Measurements from ENCODE around the gene NOC4L. TPM values are rescaled to one million over a fixed set of nuclear protein-coding genes. Genes with fewer than 3 reads are reported as not detected.

NOC4L gene
- total RNA-seq, 2 experiments from 2014 or later: 31.0 to 47.6 TPM

DNA sequence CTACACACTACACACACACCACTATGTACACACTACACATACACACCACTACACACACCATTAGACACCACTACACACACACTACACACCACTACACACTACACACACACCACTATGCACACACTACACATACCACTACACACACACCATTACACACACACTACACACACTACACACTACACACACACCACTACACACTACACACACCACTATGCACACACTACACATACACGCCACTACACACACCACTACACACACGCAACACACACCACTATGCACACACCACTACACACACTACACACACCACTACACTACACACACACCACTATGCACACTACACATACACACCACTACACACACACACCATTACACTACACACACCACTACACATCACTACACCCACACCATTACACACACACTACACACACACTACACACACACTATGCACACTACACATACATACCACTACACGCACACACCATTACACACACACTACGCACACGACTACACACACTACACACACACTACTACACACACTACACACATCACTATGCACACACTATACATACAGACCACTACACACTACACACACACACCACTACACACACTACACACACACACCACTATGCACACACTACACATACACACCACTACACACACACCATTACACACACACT, 13.6 kb downstream of the NOC4L start:
- H3K4me2 ChIP-seq (ENCODE audit: low read length): no peak overlapping the region
- peaks cover 45% of the 10 kb centered on the region for H3K36me3 ChIP-seq (ENCODE audit: insufficient read depth, low read length)
- H3K27ac ChIP-seq (ENCODE audit: low read depth, low read length, poor library complexity, severe bottlenecking): no peak overlapping the region
- peaks cover 24% of the 10 kb centered on the region for H3K9me3 ChIP-seq (ENCODE audit: low read length)
- intact Hi-C loops (cut with micrococcal nuclease; ENCODE audit: unreplicated experiment): no loop called here
- CTCF ChIA-PET (ENCODE audit: unreplicated experiment): no interaction called here
- POLR2A ChIA-PET: no interaction called here
- no TSS peak for BruUV-seq (replicated peaks)
- no peak for TF ChIP-seq CTCF (conservative IDR thresholded peaks at IDR 0.05; ENCODE audit: low read length)
- TF ChIP-seq EZH2phosphoT487 (IDR thresholded peaks at IDR 0.05; ENCODE audit: borderline replicate concordance, low read depth, low read length): no peak
- no peak for DNase-seq (ENCODE audit: low spot score)
- no peaks in the 10 kb centered on the region for H3K4me1 ChIP-seq (ENCODE audit: insufficient read depth, low read length, poor library complexity, severe bottlenecking)
- H3K79me2 ChIP-seq (ENCODE audit: insufficient read depth, low read depth, low read length): no peaks in the 10 kb centered on the region
- H3K9me2 ChIP-seq (ENCODE audit: insufficient read depth, low read length): no peaks in the 10 kb centered on the region
- no peak overlapping the region for H3K4me3 ChIP-seq (ENCODE audit: low read depth, low read length, poor library complexity, severe bottlenecking)
- H4K20me1 ChIP-seq (ENCODE audit: insufficient read depth, low read length): no peaks in the 10 kb centered on the region
- no peak overlapping the region for H2AFZ ChIP-seq (ENCODE audit: low read length)

- Histone ChIP-seq H3K4me2 (ENCODE audit: low read length) (no peak overlapping the region), H3K9me3 (ENCODE audit: low read length) (peaks cover 24% of the 10 kb centered on the region), H2AFZ (ENCODE audit: low read length) (no peak overlapping the region), H3K36me3 (ENCODE audit: insufficient read depth, low read length) (peaks cover 42% of the 10 kb centered on the region), H3K4me1 (ENCODE audit: insufficient read depth, low read length, poor library complexity, severe bottlenecking) (no peaks in the 10 kb centered on the region), H3K27ac (ENCODE audit: low read depth, low read length, poor library complexity, severe bottlenecking) (no peak overlapping the region), H3K79me2 (ENCODE audit: insufficient read depth, low read depth, low read length) (no peaks in the 10 kb centered on the region), H4K20me1 (ENCODE audit: insufficient read depth, low read length) (no peaks in the 10 kb centered on the region), H3K9me2 (ENCODE audit: insufficient read depth, low read length) (no peaks in the 10 kb centered on the region), H3K4me3 (ENCODE audit: low read depth, low read length, poor library complexity, severe bottlenecking) (no peak overlapping the region)
- CTCF ChIA-PET (ENCODE audit: unreplicated experiment): no interaction called here
- TF ChIP-seq EZH2phosphoT487 (IDR thresholded peaks at IDR 0.05; ENCODE audit: borderline replicate concordance, low read depth, low read length) (no peak), CTCF (conservative IDR thresholded peaks at IDR 0.05; ENCODE audit: low read length) (no peak)
- BruUV-seq (replicated peaks): no TSS peak
- POLR2A ChIA-PET: interaction anchor here (0.7 kb wide), 1 partner anchor 16 kb away, joined by 3 read pairs; no protein-coding TSS in a partner anchor
- no peak for DNase-seq (ENCODE audit: low spot score)
- intact Hi-C loops (cut with micrococcal nuclease; ENCODE audit: unreplicated experiment): no loop called here
Observed at GRCh38 chr12:132158677-132159554, 14.7 kb downstream of the NOC4L start.
